ENCODE results near the gene PTK6. TPM values are rescaled to one million over a fixed set of nuclear protein-coding genes. Genes with fewer than 3 reads are reported as not detected.

PTK6 gene
- total and polyA plus RNA-seq, 12 donors = 0.03 to 0.28 (median 0.06) TPM; not detected in 9

DNA sequence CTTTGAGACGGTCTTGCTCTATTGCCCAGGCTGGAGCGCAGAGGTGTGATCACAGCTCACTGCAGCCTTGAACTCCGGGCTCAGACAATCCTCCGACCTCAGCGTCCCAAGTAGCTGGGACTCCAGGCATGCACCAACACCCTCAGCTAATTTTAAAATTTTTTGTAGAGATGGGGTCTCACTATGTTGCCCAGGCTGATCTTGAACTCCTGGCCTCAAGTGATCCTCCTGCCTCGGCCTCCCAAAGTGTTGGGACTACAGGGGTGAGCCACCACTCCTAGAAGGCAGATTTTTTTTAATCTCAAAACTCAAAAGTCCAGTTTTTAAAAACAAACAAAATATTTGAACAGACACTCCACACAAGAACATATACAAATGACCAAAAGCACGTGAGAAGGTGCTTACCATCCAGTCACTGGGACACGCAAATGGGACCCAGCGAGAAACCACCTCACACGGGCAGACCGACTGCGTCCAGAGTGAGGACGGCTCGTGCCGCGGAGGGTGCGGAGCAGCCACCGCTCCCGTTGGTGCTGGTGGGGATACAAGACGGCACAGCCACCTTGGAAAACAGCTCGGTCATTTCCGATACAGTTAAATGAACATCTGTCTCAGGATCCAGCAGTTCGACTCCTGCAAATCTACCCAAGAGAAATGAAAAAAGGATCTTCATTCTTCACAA lies 45.3 kb upstream of the PTK6 start:
- no peak for DNase-seq
- Histone ChIP-seq H3K27ac (no peak overlapping the region), H3K4me1 (peaks cover 0 to 5% (median 0%) of the 10 kb centered on the region in 9 donors), H3K36me3 (peaks cover 0 to 4% (median 0%) of the 10 kb centered on the region in 9 donors), H3K9me3 (no peaks in the 10 kb centered on the region), H3K4me3 (no peak overlapping the region), H3K27me3 (peaks cover 0 to 21% (median 0%) of the 10 kb centered on the region in 7 donors)
- TF ChIP-seq, protein P1, sequence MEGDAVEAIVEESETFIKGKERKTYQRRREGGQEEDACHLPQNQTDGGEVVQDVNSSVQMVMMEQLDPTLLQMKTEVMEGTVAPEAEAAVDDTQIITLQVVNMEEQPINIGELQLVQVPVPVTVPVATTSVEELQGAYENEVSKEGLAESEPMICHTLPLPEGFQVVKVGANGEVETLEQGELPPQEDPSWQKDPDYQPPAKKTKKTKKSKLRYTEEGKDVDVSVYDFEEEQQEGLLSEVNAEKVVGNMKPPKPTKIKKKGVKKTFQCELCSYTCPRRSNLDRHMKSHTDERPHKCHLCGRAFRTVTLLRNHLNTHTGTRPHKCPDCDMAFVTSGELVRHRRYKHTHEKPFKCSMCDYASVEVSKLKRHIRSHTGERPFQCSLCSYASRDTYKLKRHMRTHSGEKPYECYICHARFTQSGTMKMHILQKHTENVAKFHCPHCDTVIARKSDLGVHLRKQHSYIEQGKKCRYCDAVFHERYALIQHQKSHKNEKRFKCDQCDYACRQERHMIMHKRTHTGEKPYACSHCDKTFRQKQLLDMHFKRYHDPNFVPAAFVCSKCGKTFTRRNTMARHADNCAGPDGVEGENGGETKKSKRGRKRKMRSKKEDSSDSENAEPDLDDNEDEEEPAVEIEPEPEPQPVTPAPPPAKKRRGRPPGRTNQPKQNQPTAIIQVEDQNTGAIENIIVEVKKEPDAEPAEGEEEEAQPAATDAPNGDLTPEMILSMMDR (IDR thresholded peaks at IDR 0.05) = no peak
- ATAC-seq = no peak
- intact Hi-C loops (cut with DNase I) = no loop called here
- WGBS, 2 donors = 85 to 90% methylated on average over 23 of the region's 23 CpGs

DNA sequence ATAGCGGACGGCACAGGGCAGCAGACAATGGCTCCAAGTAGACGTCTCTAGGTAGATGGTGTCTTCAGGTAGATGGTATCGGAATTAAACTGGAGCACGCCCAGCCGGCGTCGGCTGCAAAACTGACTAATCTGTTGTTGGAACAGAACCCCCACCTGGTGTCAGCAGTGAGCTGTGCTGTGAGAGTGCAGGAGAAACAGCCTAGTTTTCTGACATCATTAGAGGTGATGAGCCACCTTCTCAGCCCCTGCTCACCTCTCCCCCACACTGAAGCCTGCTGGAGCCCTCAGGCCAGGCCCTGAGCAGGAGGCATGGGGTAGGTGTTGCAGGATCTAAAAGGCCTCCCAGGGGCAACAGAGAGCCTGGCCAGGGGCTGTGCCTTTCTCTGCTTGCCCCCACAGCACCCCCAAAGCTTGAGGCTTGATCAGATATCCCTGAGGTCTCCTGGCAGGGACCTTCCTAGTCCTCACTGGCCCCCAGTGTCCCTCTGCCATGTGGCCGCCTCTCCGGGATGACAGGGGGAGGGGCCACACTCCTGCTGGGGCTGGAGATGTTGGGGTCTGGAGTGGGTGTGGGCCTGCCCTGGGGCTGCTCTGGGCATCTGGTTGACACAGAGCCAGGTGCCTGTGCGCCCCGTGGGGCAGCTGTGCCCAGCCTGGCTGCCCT lies 43.8 kb upstream of the PTK6 start:
- no peaks in the 10 kb centered on the region for H3K36me3 ChIP-seq
- no peaks in the 10 kb centered on the region for H3K9me3 ChIP-seq
- intact Hi-C loops (cut with DNase I) = no loop called here
- H3K27me3 ChIP-seq = peaks cover 0 to 25% (median 0%) of the 10 kb centered on the region in 7 donors
- peak in 1 of 8 donors; percentile 26 for ATAC-seq
- no peak overlapping the region for H3K27ac ChIP-seq
- TF ChIP-seq, protein P1 (IDR thresholded peaks at IDR 0.05) = peak in 7 of 9 donors; percentile 23 to 47 (median 32)
- no peak for DNase-seq
- no peak overlapping the region for H3K4me3 ChIP-seq
- 58 to 65% methylated on average over 12 of the region's 12 CpGs for WGBS, 2 donors
- H3K4me1 ChIP-seq = peaks cover 0 to 8% (median 0%) of the 10 kb centered on the region in 9 donors

DNA sequence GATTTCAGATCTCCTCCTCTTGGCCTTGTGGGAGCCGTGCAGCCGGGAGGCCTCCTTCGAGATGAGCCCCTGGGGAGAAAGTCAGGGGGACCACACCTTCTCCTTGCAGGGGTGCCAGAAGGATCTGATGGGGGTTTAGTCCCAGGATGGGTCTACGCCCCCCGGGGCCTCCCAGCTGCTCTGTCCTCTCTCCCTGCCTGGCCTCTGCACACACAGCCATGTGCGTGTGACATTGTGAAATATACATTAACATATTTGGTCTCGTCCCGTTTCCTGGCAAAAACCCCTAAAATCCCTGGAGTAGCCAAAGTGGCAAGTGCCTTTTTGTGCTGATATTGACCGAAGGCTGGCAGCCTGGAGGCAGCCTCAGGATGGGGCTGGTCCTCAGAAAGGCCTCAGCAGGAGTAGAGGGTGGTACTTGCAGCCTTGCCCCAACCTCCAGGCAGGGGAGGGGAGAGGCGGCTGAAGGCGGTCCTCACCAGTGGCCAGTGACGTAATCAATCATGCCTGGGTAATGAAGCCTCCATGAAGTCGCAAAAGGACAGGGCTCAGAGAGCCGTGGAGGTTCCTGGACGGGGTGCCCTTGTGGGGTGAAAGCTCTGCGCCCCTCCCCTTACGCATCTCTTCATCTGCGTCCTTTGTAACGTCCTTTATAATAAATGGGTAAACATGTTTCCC lies 42.0 kb upstream of the PTK6 start:
- WGBS, 2 donors = 80 to 81% methylated on average over 19 of the region's 19 CpGs
- no peaks in the 10 kb centered on the region for H3K36me3 ChIP-seq
- H3K27me3 ChIP-seq = peaks cover 0 to 25% (median 0%) of the 10 kb centered on the region in 7 donors
- no peak overlapping the region for H3K4me3 ChIP-seq
- TF ChIP-seq, protein P1 (IDR thresholded peaks at IDR 0.05) = no peak
- ATAC-seq (no peak), DNase-seq (no peak)
- no peak overlapping the region for H3K27ac ChIP-seq
- H3K4me1 ChIP-seq = peaks cover 0 to 19% (median 10%) of the 10 kb centered on the region in 9 donors
- no peaks in the 10 kb centered on the region for H3K9me3 ChIP-seq
- intact Hi-C loops (cut with DNase I) = loop anchor here in 3 of 10 donors (5.0 to 10.0 kb wide), 3 partner anchors 42 to 46 kb away; partner anchors contain the start of genes GMEB2 (in 2 of the 3) and PTK6 (in 1 of the 3)
